IMR-90 (cell line): ENCODE data around the gene CDH26. TPM values are rescaled to one million over a fixed set of nuclear protein-coding genes. Genes with fewer than 3 reads are reported as not detected.

Experiments
- ATAC-seq: fragments of 200-7000 bp; cut with Tn5 transposase; 2 replicates; pipeline ENCODE4 v1.9.1; 2020; ENCODE audit warnings: low read depth, mild to moderate bottlenecking, moderate library complexity
- BruUV-seq: library from RNA; stranded (reverse); fragments of 400-500 nt; replicated peaks from 2 replicates; lab custom pipeline; 2021; lab: Mats Ljungman, UMichigan
- CTCF ChIA-PET: fragments of 300-600 bp; formaldehyde crosslinking; extraction: SDS; loops from one replicate; lab custom pipeline; 2021; ENCODE audit warnings: antibody characterized with exemption; lab: Yijun Ruan, JAX
- POLR2A ChIA-PET: fragments of 300-600 bp; sonication (Branson Sonifier 250); formaldehyde crosslinking; loops from one replicate; lab custom pipeline; 2022; ENCODE audit warnings: antibody characterized with exemption; ENCODE audit not compliant: unreplicated experiment; lab: Charles Lee
- DNase-seq: peaks from one replicate; pipeline ENCODE4 v3.0.0; 2013
- H2AFZ ChIP-seq: replicated peaks from 2 replicates; pipeline ENCODE3; 2013; ENCODE audit warnings: low read length, mild to moderate bottlenecking; ENCODE audit not compliant: poor library complexity
- H2AK5ac ChIP-seq: 2 replicates; pipeline ENCODE4 v1.6.1; 2013; ENCODE audit warnings: low read depth, low read length, inconsistent platforms
- H2AK9ac ChIP-seq: replicated peaks from 2 replicates; pipeline ENCODE3; 2013; ENCODE audit warnings: mild to moderate bottlenecking, low read depth, low read length, moderate library complexity; ENCODE audit not compliant: poor library complexity
- H2BK120ac ChIP-seq: 2 replicates; pipeline ENCODE4 v1.6.1; 2013; ENCODE audit warnings: low read depth, low read length, inconsistent platforms
- H2BK15ac ChIP-seq: 3 replicates; pipeline ENCODE4 v1.6.1; 2013; ENCODE audit warnings: low read depth, low read length, inconsistent platforms
- H2BK20ac ChIP-seq: 2 replicates; pipeline ENCODE4 v1.6.1; 2013; ENCODE audit warnings: low read depth, mild to moderate bottlenecking, inconsistent platforms, low read length, moderate library complexity
- H2BK5ac ChIP-seq: 2 replicates; pipeline ENCODE4 v1.6.1; 2013; ENCODE audit warnings: mild to moderate bottlenecking, low read depth, low read length, inconsistent platforms; ENCODE audit not compliant: poor library complexity, severe bottlenecking
- H3K14ac ChIP-seq: replicated peaks from 2 replicates; pipeline ENCODE4 v1.6.1; 2013; ENCODE audit warnings: low read depth, low read length, inconsistent platforms
- H3K18ac ChIP-seq: 2 replicates; pipeline ENCODE4 v1.6.1; 2013; ENCODE audit warnings: low read depth, low read length, control low read depth
- H3K23ac ChIP-seq: 2 replicates; pipeline ENCODE4 v1.6.1; 2013; ENCODE audit warnings: low read depth, low read length, inconsistent platforms
- H3K27ac ChIP-seq: 2 replicates; pipeline ENCODE4 v1.5.1; 2013; ENCODE audit warnings: mild to moderate bottlenecking, control low read depth, low read length; ENCODE audit not compliant: insufficient read depth
- H3K27me3 ChIP-seq: 2 replicates; pipeline ENCODE4 v1.6.1; 2013; ENCODE audit warnings: low read length; ENCODE audit not compliant: control insufficient read depth, insufficient read depth
- H3K36me3 ChIP-seq: 2 replicates; pipeline ENCODE4 v1.6.1; 2013; ENCODE audit warnings: low read length, mixed read lengths; ENCODE audit not compliant: control insufficient read depth, insufficient read depth
- H3K4ac ChIP-seq: 2 replicates; pipeline ENCODE4 v1.6.1; 2013; ENCODE audit warnings: low read depth, low read length, inconsistent platforms
- H3K4me1 ChIP-seq: 2 replicates; pipeline ENCODE4 v1.6.1; 2013; ENCODE audit warnings: low read length, mixed read lengths; ENCODE audit not compliant: control insufficient read depth, insufficient read depth
- H3K4me2 ChIP-seq: 2 replicates; pipeline ENCODE4 v1.6.1; 2013; ENCODE audit warnings: low read depth, mild to moderate bottlenecking, control low read depth, low read length, moderate library complexity
- H3K4me3 ChIP-seq: 2 replicates; pipeline ENCODE4 v1.5.1; 2013; ENCODE audit warnings: low read depth, mild to moderate bottlenecking, control low read depth, low read length, moderate library complexity; ENCODE audit not compliant: insufficient read depth
- H3K56ac ChIP-seq: 2 replicates; pipeline ENCODE4 v1.6.1; 2013; ENCODE audit warnings: low read length, inconsistent platforms; ENCODE audit not compliant: insufficient read depth; ENCODE audit errors: extremely low read depth
- H3K79me1 ChIP-seq, 2 experiments: 2 replicates each; pipeline ENCODE4 v1.6.1; 2013; ENCODE audit warnings: low read length in 2 of 2, inconsistent platforms in 1 of 2, low read depth in 1 of 2
- H3K9ac ChIP-seq: 2 replicates; pipeline ENCODE4 v1.6.1; 2013; ENCODE audit warnings: low read depth, low read length, control low read depth
- H3K9me1 ChIP-seq: 2 replicates; pipeline ENCODE4 v1.6.1; 2013; ENCODE audit warnings: low read length, inconsistent platforms; ENCODE audit not compliant: insufficient read depth
- H3K9me3 ChIP-seq: 2 replicates; pipeline ENCODE4 v1.6.1; 2013; ENCODE audit warnings: low read length; ENCODE audit not compliant: control insufficient read depth, insufficient read depth
- H4K20me1 ChIP-seq: 2 replicates; pipeline ENCODE4 v1.6.1; 2013; ENCODE audit warnings: low read length, inconsistent platforms; ENCODE audit not compliant: insufficient read depth
- H4K5ac ChIP-seq: 2 replicates; pipeline ENCODE4 v1.6.1; 2013; ENCODE audit warnings: mild to moderate bottlenecking, low read depth, low read length, control low read depth
- H4K8ac ChIP-seq, 2 experiments: 2 replicates each; pipeline ENCODE4 v1.6.1; 2013; ENCODE audit warnings: low read depth in 2 of 2, low read length in 2 of 2, control low read depth in 1 of 2, inconsistent platforms in 1 of 2
- H4K91ac ChIP-seq: 2 replicates; pipeline ENCODE4 v1.6.1; 2013; ENCODE audit warnings: low read depth, low read length, inconsistent platforms; ENCODE audit not compliant: insufficient read depth
- BHLHE40 ChIP-seq: fragments of 150-350 bp; IDR thresholded peaks from 2 replicates; pipeline ENCODE4 v1.6.1; 2016; ENCODE audit warnings: mild to moderate bottlenecking, low read depth, low read length
- CEBPB ChIP-seq: IDR thresholded peaks from 2 replicates; pipeline ENCODE4 v1.6.1; 2012; ENCODE audit warnings: low read depth, low read length, improper control_type of control experiment
- CHD1 ChIP-seq: IDR thresholded peaks from 2 replicates; pipeline ENCODE4 v1.6.1; 2012; ENCODE audit warnings: low read depth, low read length, improper control_type of control experiment
- FOS ChIP-seq: fragments of 150-350 bp; IDR thresholded peaks from 2 replicates; pipeline ENCODE4 v1.6.1; 2016; ENCODE audit warnings: low read depth, low read length
- MAFK ChIP-seq: IDR thresholded peaks from 2 replicates; pipeline ENCODE4 v1.6.1; 2012; ENCODE audit warnings: low read depth, low read length, improper control_type of control experiment
- MAZ ChIP-seq: IDR thresholded peaks from 2 replicates; pipeline ENCODE4 v1.6.1; 2012; ENCODE audit warnings: low read depth, mild to moderate bottlenecking, low read length, improper control_type of control experiment, moderate library complexity, borderline replicate concordance
- NFE2L2 ChIP-seq: fragments of 150-350 bp; IDR thresholded peaks from 2 replicates; pipeline ENCODE4 v1.6.1; 2016; ENCODE audit warnings: low read depth, mild to moderate bottlenecking, low read length
- POLR2A ChIP-seq: IDR thresholded peaks from 2 replicates; pipeline ENCODE4 v1.6.1; 2012; ENCODE audit warnings: mild to moderate bottlenecking, low read depth, low read length
- RAD21 ChIP-seq: IDR thresholded peaks from 2 replicates; pipeline ENCODE4 v1.6.1; 2012; ENCODE audit warnings: low read length, improper control_type of control experiment
- RCOR1 ChIP-seq: IDR thresholded peaks from 2 replicates; pipeline ENCODE4 v1.6.1; 2012; ENCODE audit warnings: mild to moderate bottlenecking, low read length, improper control_type of control experiment; ENCODE audit not compliant: insufficient replicate concordance
- RFX5 ChIP-seq: IDR thresholded peaks from 2 replicates; pipeline ENCODE4 v1.8.0; 2012; ENCODE audit warnings: low read depth, mild to moderate bottlenecking, low read length, moderate library complexity
- SMC3 ChIP-seq: fragments of 150-350 bp; IDR thresholded peaks from 2 replicates; pipeline ENCODE4 v1.6.1; 2016; ENCODE audit warnings: low read depth, mild to moderate bottlenecking, antibody characterized with exemption, low read length, moderate library complexity
- WGBS, 2 experiments: methylation state at CpG; one replicate each; pipeline versions ENCODE4 v1.1.5 to v1.1.7; 2013; ENCODE audit warnings: missing lambda C conversion rate in 2 of 2; ENCODE audit not compliant: insufficient read length in 1 of 2; ENCODE audit errors: extremely low coverage in 2 of 2; 5-methylcytosine and 5-hydroxymethylcytosine counted together
- dilution Hi-C: fragments of 300-500 bp; cut with HindIII; formaldehyde crosslinking; loops from one replicate; pipeline ENCODE4 v1.14.3; 2018; ENCODE audit warnings: low sequenced_read_pairs; ENCODE audit not compliant: unreplicated experiment
- in situ Hi-C: fragments of 300-500 bp; cut with MboI; formaldehyde crosslinking; loops from 3 replicates; pipeline ENCODE4 v1.14.3; 2019; ENCODE audit warnings: low sequenced_read_pairs, inconsistent platforms, mixed read lengths
- intact Hi-C: fragments of 100-400 bp; cut with micrococcal nuclease; formaldehyde crosslinking; loops from 2 replicates; pipeline ENCODE4 v1.10.0; 2022
- polyA plus RNA-seq, 3 experiments: library from polyadenylated mRNA; depleted of rRNA; stranded (reverse); fragments of >200 nt; gene quantifications; 2 replicates each; pipeline ENCODE4 v1.2.3, GENCODE V29; 2012; ENCODE audit warnings: low replicate concordance in 1 of 3
- total RNA-seq: library from RNA; depleted of rRNA; stranded (reverse); fragments of >200 nt; gene quantifications from 2 replicates; pipeline ENCODE4 v1.2.3, GENCODE V29; 2012
- TF ChIP-seq, protein P1 (sequence below): fragments of 150-350 bp; IDR thresholded peaks from 2 replicates; pipeline ENCODE4 v1.6.1; 2017; ENCODE audit warnings: mild to moderate bottlenecking, antibody characterized with exemption, low read length, low read depth
- TF ChIP-seq, protein P2 (sequence below): fragments of 150-350 bp; IDR thresholded peaks from 2 replicates; pipeline ENCODE4 v1.6.1; 2016; ENCODE audit warnings: low read depth, mild to moderate bottlenecking, low read length, moderate library complexity, borderline replicate concordance
- TF ChIP-seq, protein P3 (sequence below): conservative IDR thresholded peaks from 2 replicates; pipeline ENCODE4 v1.5.1; 2012; ENCODE audit warnings: mild to moderate bottlenecking, low read depth, low read length, improper control_type of control experiment

Gene CDH26
- total and polyA plus RNA-seq, 2 of the 4 experiments (the other 2 are of a cell fraction): not detected

DNA sequence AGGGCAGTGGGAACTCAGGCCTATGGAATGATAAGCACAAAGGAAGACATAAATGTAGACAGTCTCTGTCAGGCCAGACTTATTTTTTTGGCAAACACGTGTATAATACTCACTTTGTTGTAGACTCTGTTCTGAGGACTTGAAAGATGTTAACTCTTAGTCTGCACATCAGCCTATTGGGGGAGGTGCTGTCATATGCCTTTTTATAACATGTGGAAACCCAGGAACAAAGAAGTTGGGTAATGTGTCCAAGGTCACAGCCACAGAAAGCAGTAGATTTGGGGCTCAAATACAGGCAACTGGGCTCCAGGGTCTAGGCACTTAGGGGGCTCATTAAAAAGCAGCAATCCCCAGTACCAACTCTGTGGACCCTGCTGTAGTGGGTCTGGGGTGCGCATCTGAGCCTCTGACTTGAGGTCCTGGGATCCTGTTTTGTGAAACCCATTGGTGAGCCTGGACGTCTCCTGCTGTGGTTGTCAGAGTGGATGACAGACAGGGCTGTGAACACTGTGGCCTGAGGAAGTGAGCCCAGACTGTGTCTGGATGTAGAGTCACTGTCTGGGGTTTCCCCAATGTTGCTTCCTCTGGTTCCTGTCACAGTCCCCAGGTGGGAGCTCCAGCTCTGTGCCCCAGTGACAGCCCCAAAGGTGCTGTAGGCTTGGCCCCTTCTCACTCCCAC lies 50.0 kb downstream of the CDH26 start:
- H3K14ac ChIP-seq: no peak overlapping the region
- H3K4ac ChIP-seq: no peak overlapping the region
- H2BK20ac ChIP-seq: no peak overlapping the region
- no peak overlapping the region for H2BK5ac ChIP-seq
- no TSS peak for BruUV-seq
- H3K56ac ChIP-seq: no peak overlapping the region
- H2AK5ac ChIP-seq: no peak overlapping the region
- H4K91ac ChIP-seq: no peak overlapping the region
- H4K5ac ChIP-seq: no peak overlapping the region
- H3K9ac ChIP-seq: no peak overlapping the region
- in situ Hi-C loops (no loop called here), dilution Hi-C loops (no loop called here), intact Hi-C loops (no loop called here)
- no peak overlapping the region for H4K8ac ChIP-seq
- 48% methylated on average over 2 of the region's 3 CpGs; no CpG with 5 or more reads in 1 of the 2 experiments for WGBS, 2 experiments
- no peak for TF ChIP-seq MAFK
- TF ChIP-seq CHD1: no peak
- no peak for TF ChIP-seq MAZ
- no peak for TF ChIP-seq RAD21
- no peak for TF ChIP-seq FOS
- TF ChIP-seq, protein P1, sequence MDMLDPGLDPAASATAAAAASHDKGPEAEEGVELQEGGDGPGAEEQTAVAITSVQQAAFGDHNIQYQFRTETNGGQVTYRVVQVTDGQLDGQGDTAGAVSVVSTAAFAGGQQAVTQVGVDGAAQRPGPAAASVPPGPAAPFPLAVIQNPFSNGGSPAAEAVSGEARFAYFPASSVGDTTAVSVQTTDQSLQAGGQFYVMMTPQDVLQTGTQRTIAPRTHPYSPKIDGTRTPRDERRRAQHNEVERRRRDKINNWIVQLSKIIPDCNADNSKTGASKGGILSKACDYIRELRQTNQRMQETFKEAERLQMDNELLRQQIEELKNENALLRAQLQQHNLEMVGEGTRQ: no peak
- TF ChIP-seq NFE2L2: no peak
- TF ChIP-seq BHLHE40: no peak
- TF ChIP-seq, protein P2, sequence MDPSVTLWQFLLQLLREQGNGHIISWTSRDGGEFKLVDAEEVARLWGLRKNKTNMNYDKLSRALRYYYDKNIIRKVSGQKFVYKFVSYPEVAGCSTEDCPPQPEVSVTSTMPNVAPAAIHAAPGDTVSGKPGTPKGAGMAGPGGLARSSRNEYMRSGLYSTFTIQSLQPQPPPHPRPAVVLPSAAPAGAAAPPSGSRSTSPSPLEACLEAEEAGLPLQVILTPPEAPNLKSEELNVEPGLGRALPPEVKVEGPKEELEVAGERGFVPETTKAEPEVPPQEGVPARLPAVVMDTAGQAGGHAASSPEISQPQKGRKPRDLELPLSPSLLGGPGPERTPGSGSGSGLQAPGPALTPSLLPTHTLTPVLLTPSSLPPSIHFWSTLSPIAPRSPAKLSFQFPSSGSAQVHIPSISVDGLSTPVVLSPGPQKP: no peak
- no peak for TF ChIP-seq POLR2A
- TF ChIP-seq, protein P3, sequence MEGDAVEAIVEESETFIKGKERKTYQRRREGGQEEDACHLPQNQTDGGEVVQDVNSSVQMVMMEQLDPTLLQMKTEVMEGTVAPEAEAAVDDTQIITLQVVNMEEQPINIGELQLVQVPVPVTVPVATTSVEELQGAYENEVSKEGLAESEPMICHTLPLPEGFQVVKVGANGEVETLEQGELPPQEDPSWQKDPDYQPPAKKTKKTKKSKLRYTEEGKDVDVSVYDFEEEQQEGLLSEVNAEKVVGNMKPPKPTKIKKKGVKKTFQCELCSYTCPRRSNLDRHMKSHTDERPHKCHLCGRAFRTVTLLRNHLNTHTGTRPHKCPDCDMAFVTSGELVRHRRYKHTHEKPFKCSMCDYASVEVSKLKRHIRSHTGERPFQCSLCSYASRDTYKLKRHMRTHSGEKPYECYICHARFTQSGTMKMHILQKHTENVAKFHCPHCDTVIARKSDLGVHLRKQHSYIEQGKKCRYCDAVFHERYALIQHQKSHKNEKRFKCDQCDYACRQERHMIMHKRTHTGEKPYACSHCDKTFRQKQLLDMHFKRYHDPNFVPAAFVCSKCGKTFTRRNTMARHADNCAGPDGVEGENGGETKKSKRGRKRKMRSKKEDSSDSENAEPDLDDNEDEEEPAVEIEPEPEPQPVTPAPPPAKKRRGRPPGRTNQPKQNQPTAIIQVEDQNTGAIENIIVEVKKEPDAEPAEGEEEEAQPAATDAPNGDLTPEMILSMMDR: no peak
- no peak for TF ChIP-seq SMC3
- TF ChIP-seq RFX5: no peak
- TF ChIP-seq CEBPB: no peak
- TF ChIP-seq RCOR1: no peak
- no peak overlapping the region for H3K4me2 ChIP-seq
- no peaks in the 10 kb centered on the region for H3K9me3 ChIP-seq
- ChIA-PET POLR2A (no interaction called here), CTCF (no interaction called here)
- no peak overlapping the region for H3K27ac ChIP-seq
- no peaks in the 10 kb centered on the region for H4K20me1 ChIP-seq
- no peak for ATAC-seq
- no peak overlapping the region for H2BK120ac ChIP-seq
- peaks cover 8% of the 10 kb centered on the region for H3K27me3 ChIP-seq
- H3K79me1 ChIP-seq: no peaks in the 10 kb centered on the region
- no peak overlapping the region for H3K4me3 ChIP-seq
- no peak for DNase-seq
- H3K9me1 ChIP-seq: no peaks in the 10 kb centered on the region
- H3K36me3 ChIP-seq: no peaks in the 10 kb centered on the region
- H3K18ac ChIP-seq: no peak overlapping the region
- no peak overlapping the region for H2AK9ac ChIP-seq
- H3K4me1 ChIP-seq: no peaks in the 10 kb centered on the region
- H2BK15ac ChIP-seq: no peak overlapping the region
- H3K23ac ChIP-seq: no peak overlapping the region
- H2AFZ ChIP-seq: no peak overlapping the region
